K562 (cell line): ENCODE data around the gene KCNK7. TPM values are rescaled to one million over a fixed set of nuclear protein-coding genes. Genes with fewer than 3 reads are reported as not detected.
A peak's percentile ranks its signal among the peaks of the same experiment; 100 is the strongest.

Source experiments
- ATAC-seq: fragments of 200-7000 bp; cut with Tn5 transposase; 3 replicates; pipeline ENCODE4 v1.9.1; 2020; ENCODE audit warnings: moderate library complexity
- BruUV-seq: library from RNA; stranded (reverse); fragments of 400-500 nt; replicated peaks from 2 replicates; lab custom pipeline; 2021; lab: Mats Ljungman, UMichigan
- CTCF ChIA-PET: fragments of 300-600 bp; formaldehyde crosslinking; extraction: SDS; loops from one replicate; lab custom pipeline; 2021; ENCODE audit warnings: low intra/inter-chr PET ratio; lab: Yijun Ruan, JAX
- POLR2A ChIA-PET: fragments of 300-600, 350-650 bp; sonication (Branson Sonifier 250); formaldehyde crosslinking; extraction: SDS; loops from one replicate; lab custom pipeline; 2021; ENCODE audit warnings: antibody characterized with exemption, inconsistent platforms; lab: Yijun Ruan, JAX
- DNase-seq, 4 experiments: peaks; one replicate each; pipeline versions ENCODE4 v3.0.0 to v3.0.0-alpha.2; 2011 to 2018; ENCODE audit warnings: low spot score in 3 of 4, mixed read lengths in 3 of 4; ENCODE audit errors: extremely low read depth in 1 of 4
- FAIRE-seq: peaks from 2 replicates; lab custom pipeline; 2011; peaks lifted over from hg19 to GRCh38; lab: Jason Lieb, UNC
- H2AFZ ChIP-seq: 2 replicates; pipeline ENCODE4 v1.6.0; 2011; ENCODE audit warnings: low read depth, low read length, control low read depth, inconsistent platforms
- H3K27ac ChIP-seq: fragments of 200-600 bp; 3 replicates; pipeline ENCODE4 v1.8.0; 2011; ENCODE audit warnings: low read depth, mild to moderate bottlenecking, control low read depth, inconsistent platforms, low read length, moderate library complexity, mixed read lengths; ENCODE audit errors: extremely low read depth
- H3K27me3 ChIP-seq, 2 experiments: fragments of 300-600 bp in 1 of 2; 2 replicates in 1 of 2; 3 replicates in 1 of 2; pipeline versions ENCODE4 v1.6.0 to v1.8.0; 2011; ENCODE audit warnings: inconsistent platforms in 2 of 2, low read length in 2 of 2, mild to moderate bottlenecking in 1 of 2, mixed read lengths in 1 of 2, moderate library complexity in 1 of 2; ENCODE audit not compliant: control insufficient read depth in 2 of 2, insufficient read depth in 2 of 2
- H3K36me3 ChIP-seq: fragments of 300-600 bp; 3 replicates; pipeline ENCODE4 v1.8.0; 2011; ENCODE audit warnings: mild to moderate bottlenecking, low read length, inconsistent platforms; ENCODE audit not compliant: control insufficient read depth, insufficient read depth
- H3K4me1 ChIP-seq, 2 experiments: fragments of 200-600 bp in 1 of 2; replicated peaks in 1 of 2; 2 replicates in 1 of 2; 3 replicates in 1 of 2; pipeline versions ENCODE4 v1.5.1 to v1.8.0; 2011; ENCODE audit warnings: inconsistent platforms in 2 of 2, low read length in 2 of 2, mild to moderate bottlenecking in 1 of 2, mixed read lengths in 1 of 2, moderate library complexity in 1 of 2; ENCODE audit not compliant: control insufficient read depth in 2 of 2, insufficient read depth in 2 of 2
- H3K4me2 ChIP-seq: 2 replicates; pipeline ENCODE4 v1.6.1; 2011; ENCODE audit warnings: low read length, control low read depth, inconsistent platforms, mixed read lengths; ENCODE audit not compliant: insufficient read depth
- H3K4me3 ChIP-seq: fragments of 200-600 bp; sonication (generic), shearing (Covaris generic); 2 replicates; pipeline ENCODE4 v1.5.1; 2016; ENCODE audit warnings: control low read depth, inconsistent platforms
- H3K79me2 ChIP-seq: fragments of 200-600 bp; 3 replicates; pipeline ENCODE4 v1.8.0; 2011; ENCODE audit warnings: low read length, inconsistent platforms; ENCODE audit not compliant: control insufficient read depth, insufficient read depth
- H3K9ac ChIP-seq, 2 experiments: 2 replicates each; pipeline versions ENCODE4 v1.6.0 to v1.6.1; 2011; ENCODE audit warnings: low read depth in 2 of 2, low read length in 2 of 2, control low read depth in 1 of 2, inconsistent platforms in 1 of 2, mild to moderate bottlenecking in 1 of 2, mixed read lengths in 1 of 2; ENCODE audit not compliant: insufficient read depth in 1 of 2
- H3K9me1 ChIP-seq: one replicate; pipeline ENCODE4 v1.6.0; 2011; ENCODE audit warnings: inconsistent platforms, mild to moderate bottlenecking, low read length, moderate library complexity; ENCODE audit not compliant: control insufficient read depth, insufficient read depth
- H3K9me3 ChIP-seq: replicated peaks from 2 replicates; pipeline ENCODE4 v1.5.1; 2011; ENCODE audit warnings: low read depth, low read length, inconsistent platforms; ENCODE audit not compliant: control insufficient read depth, insufficient read depth
- H4K20me1 ChIP-seq: replicated peaks from 2 replicates; pipeline ENCODE4 v1.6.1; 2011; ENCODE audit warnings: low read length, inconsistent platforms, mixed read lengths; ENCODE audit not compliant: control insufficient read depth, insufficient read depth
- MAX ChIP-seq: sonication (generic); formaldehyde crosslinking; IDR thresholded peaks from 2 replicates; pipeline ENCODE4 v1.9.0; 2022; ENCODE audit warnings: mild to moderate bottlenecking, missing genetic modification reagents
- MNT ChIP-seq, 2 experiments: fragments of 450-650 bp; conservative IDR thresholded peaks; 2 replicates each; pipeline ENCODE4 v1.6.1; 2017; ENCODE audit warnings: mild to moderate bottlenecking in 2 of 2, moderate library complexity in 2 of 2
- ZNF431 ChIP-seq: sonication (generic); formaldehyde crosslinking; IDR thresholded peaks from 2 replicates; pipeline ENCODE4 v1.8.0; 2022; ENCODE audit warnings: mild to moderate bottlenecking, missing genetic modification reagents
- WGBS: fragments of 100-300 bp; shearing (Covaris generic); methylation state at CpG from one replicate; pipeline ENCODE4 v1.1.6; 2016; ENCODE audit warnings: low coverage, mixed read lengths; ENCODE audit not compliant: insufficient coverage; ENCODE audit errors: missing lambda C conversion rate; 5-methylcytosine and 5-hydroxymethylcytosine counted together
- in situ Hi-C: fragments of 300-500 bp; cut with MboI; formaldehyde crosslinking; loops from 4 replicates; pipeline ENCODE4 v1.15.0; 2018; ENCODE audit warnings: inconsistent platforms, mixed read lengths
- intact Hi-C: fragments of 100-400 bp; cut with micrococcal nuclease; formaldehyde crosslinking; loops from 2 replicates; pipeline ENCODE4 v1.14.2; 2022
- polyA plus RNA-seq, 8 experiments: library from polyadenylated mRNA; depleted of rRNA in 4 of 8; stranded (reverse) in 5 of 8; unstranded in 3 of 8; fragments of >200 nt; fragmentation: Nextera tagmentation in 2 of 8; fragmentation: Illumina TruSeq in 1 of 8; extraction: Ambion mirVana in 2 of 8; extraction: Trizol in 1 of 8; gene quantifications; 2 replicates each; pipeline versions ENCODE4 v1.2.1 to v1.2.3, GENCODE V29; 2011 to 2014; ENCODE audit warnings: inconsistent platforms in 1 of 8, missing spikeins in 1 of 8
- total RNA-seq, 7 experiments: library from RNA; depleted of rRNA in 6 of 7; stranded (reverse); fragments of >200 nt in 6 of 7; fragmentation: Illumina TruSeq in 2 of 7; extraction: Trizol in 2 of 7; gene quantifications; 2 replicates each; pipeline versions ENCODE4 v1.2.1 to v1.2.3, GENCODE V29; 2011 to 2021; ENCODE audit warnings: low replicate concordance in 1 of 7

The KCNK7 gene
- total and polyA plus RNA-seq, 9 of the 15 experiments (the other 6 are each of a cell fraction or from before 2014, with no cell fraction given), result 0.07 to 0.40 TPM; not detected in 7

DNA sequence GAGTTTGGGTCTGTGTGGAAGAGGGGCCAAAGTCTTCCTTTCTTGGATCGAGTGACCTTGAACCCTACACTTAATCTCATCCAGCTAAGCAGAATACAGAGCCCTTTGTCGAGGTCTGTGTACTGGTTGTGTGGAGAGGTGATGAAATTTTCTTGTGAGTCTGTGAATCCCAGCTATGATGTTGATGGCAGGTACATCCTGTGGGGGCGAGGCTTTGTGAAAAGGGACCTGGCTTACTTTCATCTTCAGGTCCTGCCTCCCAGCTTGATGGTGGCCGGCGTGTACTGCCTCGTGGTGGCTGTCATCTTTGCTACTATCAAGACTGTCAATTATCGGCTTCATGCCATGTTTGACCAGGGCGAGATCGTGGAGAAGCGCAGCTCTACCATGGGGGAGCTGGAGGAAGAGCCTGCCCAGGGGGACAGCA lies 21.0 kb upstream of the KCNK7 start:
- in situ Hi-C loops, result no loop called here
- peak in 1 of 4 experiments; percentile 25 for DNase-seq

More for the DNA sequence above, 21.0 kb upstream of the KCNK7 start:
- H4K20me1 ChIP-seq, result no peaks in the 10 kb centered on the region; the same call in 1 of the 2 replicates
- 13% methylated on average over 10 of the region's 10 CpGs for WGBS
- peaks cover 24 to 70% of the 10 kb centered on the region in 2 experiments for H3K4me1 ChIP-seq
- H3K9me3 ChIP-seq, result no peaks in the 10 kb centered on the region
- H3K36me3 ChIP-seq, result peaks cover 59% of the 10 kb centered on the region; the same call in 2 of the 3 replicates
- intact Hi-C loops, result no loop called here
- CTCF ChIA-PET, result no interaction called here
- no peak for TF ChIP-seq ZNF431
- TF ChIP-seq MNT (conservative IDR thresholded peaks at IDR 0.05), result peak in 1 of 2 experiments; percentile 16; a peak in 1 of 4 replicates
- 0 out of 2 replicates have a peak, but pooled peaks have one; percentile 33 for TF ChIP-seq MAX (CRISPR knock-in tag)
- TF ChIP-seq, all 486 proteins: peak for 2
- POLR2A ChIA-PET, result interaction anchor here (0.5 to 2.0 kb wide), 3 partner anchors 10 to 276 kb away, joined by 3 to 7 read pairs (median 4); no protein-coding TSS in a partner anchor
- Histone ChIP-seq H3K4me2 (peak overlapping the region; percentile 90), H3K27me3 (no peaks in the 10 kb centered on the region), H3K4me3 (peak overlapping the region; percentile 94), H3K27ac (peak overlapping the region; percentile 74), H3K9ac (peak overlapping the region; percentile 85 to 97), H2AFZ (no peak overlapping the region), H3K79me2 (peaks cover 59% of the 10 kb centered on the region), H3K9me1 (no peaks in the 10 kb centered on the region)
- no TSS peak for BruUV-seq
- ATAC-seq, result no peak
- no peak for FAIRE-seq
